B cell (primary cell): ENCODE results near the gene MAPKBP1. TPM values are rescaled to one million over a fixed set of nuclear protein-coding genes. Genes with fewer than 3 reads are reported as not detected.

Experiments
- ATAC-seq: fragments of 200-7000 bp; cut with Tn5 transposase; one replicate; pipeline ENCODE4 v1.10.0; 2021; ENCODE audit warnings: low read depth, mild to moderate bottlenecking, moderate number of reproducible peaks, moderate library complexity
- CTCF ChIA-PET: fragments of 350-600 bp; sonication (Branson Sonifier 250); formaldehyde crosslinking; loops from one replicate; lab custom pipeline; 2021; ENCODE audit warnings: antibody characterized with exemption, inconsistent platforms; lab: Charles Lee
- POLR2A ChIA-PET: fragments of 350-600 bp; sonication (Branson Sonifier 250); formaldehyde crosslinking; loops from one replicate; lab custom pipeline; 2021; ENCODE audit warnings: antibody characterized with exemption; lab: Charles Lee
- DNase-seq: peaks from one replicate; pipeline ENCODE4 v3.0.0; 2013
- H2AFZ ChIP-seq: 2 replicates; pipeline ENCODE4 v1.6.1; 2012; ENCODE audit warnings: mild to moderate bottlenecking, low read depth, low read length; ENCODE audit not compliant: insufficient read depth, poor library complexity, severe bottlenecking
- H3K27ac ChIP-seq, 2 donors: 1 replicate in 1 of 2; 2 replicates in 1 of 2; pipeline ENCODE4 v1.5.1; 2012 to 2013; ENCODE audit warnings: low read length in 2 of 2, mild to moderate bottlenecking in 2 of 2, moderate library complexity in 1 of 2
- H3K27me3 ChIP-seq, 4 experiments: fragments of 200-600 bp in 1 of 4; sonication (generic) in 1 of 4; replicated peaks in 1 of 4; 1 replicate in 2 of 4; 2 replicates in 2 of 4; pipeline versions ENCODE4 v1.6.1 to v1.7.0; 2013 to 2016; ENCODE audit warnings: low read length in 3 of 4, mild to moderate bottlenecking in 2 of 4, mixed read lengths in 1 of 4, moderate library complexity in 1 of 4; ENCODE audit not compliant: insufficient read depth in 4 of 4, control insufficient read depth in 3 of 4; ENCODE audit errors: control extremely low read depth in 1 of 4
- H3K36me3 ChIP-seq, 2 experiments: replicated peaks in 1 of 2; 1 replicate in 1 of 2; 2 replicates in 1 of 2; pipeline versions ENCODE4 v1.6.1 to v1.7.1; 2013; ENCODE audit warnings: low read length in 1 of 2; ENCODE audit not compliant: insufficient read depth in 2 of 2, control insufficient read depth in 1 of 2; ENCODE audit errors: control extremely low read depth in 1 of 2, extremely low read depth in 1 of 2
- H3K4me1 ChIP-seq, 2 donors: fragments of 200-600 bp in 1 of 2; sonication (generic) in 1 of 2; 1 replicate in 1 of 2; 2 replicates in 1 of 2; pipeline versions ENCODE4 v1.5.1 to v1.6.1; 2013 to 2017; ENCODE audit warnings: low read length in 2 of 2; ENCODE audit not compliant: control insufficient read depth in 2 of 2, insufficient read depth in 2 of 2
- H3K4me2 ChIP-seq: replicated peaks from 2 replicates; pipeline ENCODE3; 2012; ENCODE audit warnings: mild to moderate bottlenecking, low read depth, low read length; ENCODE audit not compliant: poor library complexity, severe bottlenecking
- H3K4me3 ChIP-seq, 5 experiments: fragments of 200-600 bp in 1 of 5; sonication (generic) in 1 of 5; 1 replicate in 3 of 5; 2 replicates in 2 of 5; pipeline versions ENCODE4 v1.5.1 to v1.7.0; 2011 to 2016; ENCODE audit warnings: low read length in 4 of 5, mild to moderate bottlenecking in 4 of 5, low read depth in 2 of 5, control low read depth in 1 of 5, moderate library complexity in 1 of 5; ENCODE audit not compliant: insufficient read depth in 1 of 5; ENCODE audit errors: control extremely low read depth in 1 of 5, extremely low read depth in 1 of 5
- H3K79me2 ChIP-seq: fragments of 200-600 bp; sonication (generic); one replicate; pipeline ENCODE4 v1.6.0; 2016; ENCODE audit warnings: low read length; ENCODE audit not compliant: control insufficient read depth, insufficient read depth
- H3K9ac ChIP-seq: fragments of 200-600 bp; sonication (generic); 2 replicates; pipeline ENCODE4 v1.6.1; 2017; ENCODE audit warnings: mild to moderate bottlenecking, low read length, moderate library complexity
- H3K9me3 ChIP-seq, 3 donors: one replicate each; pipeline versions ENCODE4 v1.6.1 to v1.7.1; 2013; ENCODE audit warnings: low read length in 2 of 3; ENCODE audit not compliant: control insufficient read depth in 2 of 3, insufficient read depth in 1 of 3; ENCODE audit errors: control extremely low read depth in 1 of 3
- H4K20me1 ChIP-seq: 2 replicates; pipeline ENCODE4 v1.6.0; 2012; ENCODE audit warnings: mild to moderate bottlenecking, low read length; ENCODE audit not compliant: insufficient read depth, control insufficient read depth, poor library complexity, severe bottlenecking
- H3K27ac Mint-ChIP-seq: one replicate; pipeline ENCODE4 v1.8.0; 2021; ENCODE audit warnings: mixed read lengths
- H3K27me3 Mint-ChIP-seq: one replicate; pipeline ENCODE4 v1.8.0; 2021; ENCODE audit warnings: mixed read lengths
- H3K4me1 Mint-ChIP-seq: one replicate; pipeline ENCODE4 v1.8.0; 2021; ENCODE audit warnings: mixed read lengths
- H3K4me3 Mint-ChIP-seq: one replicate; pipeline ENCODE4 v1.8.0; 2021; ENCODE audit warnings: mixed read lengths
- H3K9me3 Mint-ChIP-seq: one replicate; pipeline ENCODE4 v1.8.0; 2022; ENCODE audit warnings: mixed read lengths; ENCODE audit not compliant: insufficient read depth
- CTCF ChIP-seq: fragments of 200-600 bp; IDR thresholded peaks from one replicate; pipeline ENCODE4 v1.8.0; 2022; ENCODE audit warnings: antibody characterized with exemption, mild to moderate bottlenecking
- EZH2 ChIP-seq: IDR thresholded peaks from 2 replicates; pipeline ENCODE4 v1.6.1; 2012; ENCODE audit warnings: borderline replicate concordance, low read depth, mild to moderate bottlenecking, moderate library complexity, low read length; ENCODE audit not compliant: insufficient read depth, poor library complexity, severe bottlenecking
- WGBS: methylation state at CpG from one replicate; pipeline ENCODE4 v1.1.5; 2013; ENCODE audit warnings: missing lambda C conversion rate; ENCODE audit not compliant: insufficient coverage; 5-methylcytosine and 5-hydroxymethylcytosine counted together
- intact Hi-C: fragments of 100-400 bp; cut with micrococcal nuclease; formaldehyde crosslinking; loops from one replicate; pipeline ENCODE4 v1.10.0; 2022
- polyA plus RNA-seq: library from polyadenylated mRNA; depleted of rRNA; stranded (reverse); fragments of >200 nt; gene quantifications from 2 replicates; pipeline ENCODE4 v1.2.3, GENCODE V29; 2012
- total RNA-seq, 2 donors: library from RNA; stranded (reverse); fragments of 120-200 nt in 1 of 2; gene quantifications; 1 replicate in 1 of 2; 2 replicates in 1 of 2; pipeline versions ENCODE4 v1.2.3 to v1.2.4, GENCODE V29; 2013 to 2022

The MAPKBP1 gene
- total and polyA plus RNA-seq, 2 donors (not counting 1 experiment from before 2014, with no cell fraction given) = 14.1 to 59.2 TPM

GRCh38 chr15:41824062-41824745, 49.9 kb downstream of the MAPKBP1 start:
- intact Hi-C loops = no loop called here
- no peaks in the 10 kb centered on the region for H3K27me3 Mint-ChIP-seq
- no peak for ATAC-seq

More at GRCh38 chr15:41824062-41824745, 49.9 kb downstream of the MAPKBP1 start:
- Mint-ChIP-seq H3K27ac (no peak overlapping the region), H3K4me1 (peaks cover 14% of the 10 kb centered on the region), H3K9me3 (no peaks in the 10 kb centered on the region), H3K4me3 (no peak overlapping the region)
- Histone ChIP-seq H3K27ac (no peak overlapping the region), H3K36me3 (peaks cover 0 to 15% of the 10 kb centered on the region in 2 experiments), H3K9me3 (no peaks in the 10 kb centered on the region), H3K4me3 (no peak overlapping the region), H3K79me2 (no peaks in the 10 kb centered on the region), H2AFZ (no peak overlapping the region), H4K20me1 (no peaks in the 10 kb centered on the region), H3K4me2 (no peak overlapping the region), H3K9ac (no peak overlapping the region), H3K4me1 (peaks cover 9 to 15% of the 10 kb centered on the region in 2 donors), H3K27me3 (no peaks in the 10 kb centered on the region)
- TF ChIP-seq EZH2 = no peak
- TF ChIP-seq CTCF = no peak
- ChIA-PET CTCF (interaction anchor here (0.5 to 2.0 kb wide), 2 partner anchors 13 to 680 kb away, joined by 3 to 9 read pairs; no protein-coding TSS in a partner anchor), POLR2A (no interaction called here)
- WGBS = 98% methylated on average over 18 of the region's 19 CpGs
- DNase-seq = no peak
